GM21360 (cell line): ENCODE measurements around the gene PPP1R3F.
"Not testable (repeated sequence)": the region's sequence is repeated elsewhere in the genome, so short reads cannot be mapped to it uniquely, and the experiment has no call there.

ENCODE experiments used
- ATAC-seq: cut with Tn5 transposase; IDR thresholded peaks from one replicate; pipeline ENCODE4 v1.9.1; 2021; ENCODE audit warnings: mild to moderate bottlenecking, moderate library complexity; ENCODE audit not compliant: unreplicated experiment

PPP1R3F gene

GRCh38 chrX:49308604-49309269 is 39.1 kb downstream of the PPP1R3F start:
- ATAC-seq = no peak

- no peak for ATAC-seq
Measured at GRCh38 chrX:49309401-49309981, 39.9 kb downstream of the PPP1R3F start.

DNA sequence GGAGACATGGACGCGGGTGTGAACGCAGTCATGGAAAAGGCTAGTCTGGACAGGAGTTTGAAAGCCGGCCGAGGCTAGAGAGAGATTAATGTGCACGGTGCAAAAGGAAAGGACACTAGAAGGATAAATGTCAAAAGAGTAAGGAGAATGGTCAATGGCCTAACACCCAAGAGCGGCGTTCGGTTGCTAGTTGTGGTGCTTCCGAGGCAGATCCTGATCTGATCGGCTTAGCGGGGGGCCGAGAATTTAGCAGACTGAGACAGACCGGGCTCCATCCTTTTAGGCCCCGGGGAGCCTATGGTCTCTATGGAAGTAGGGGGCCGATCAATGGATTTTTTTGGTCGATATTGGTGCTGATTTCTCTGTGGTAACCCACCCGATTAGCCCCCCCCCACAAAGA is 40.8 kb downstream of the PPP1R3F start:
- no peak for ATAC-seq

- ATAC-seq = no peak
Measured at GRCh38 chrX:49312176-49312575, 42.6 kb downstream of the PPP1R3F start.

- ATAC-seq = no peak
Measured at GRCh38 chrX:49316085-49316484, 46.5 kb downstream of the PPP1R3F start.

GRCh38 chrX:49321737-49322136 is 52.1 kb downstream of the PPP1R3F start, which contains the start of gene GAGE12J:
GAGE12J (plus strand) TSS chrX:49322037; CDS start chrX:49323194, 1,157 bp downstream.
- not testable (repeated sequence) for ATAC-seq

- ATAC-seq = not testable (repeated sequence)
Measured at GRCh38 chrX:49322266-49322665, 52.7 kb downstream of the PPP1R3F start.

DNA sequence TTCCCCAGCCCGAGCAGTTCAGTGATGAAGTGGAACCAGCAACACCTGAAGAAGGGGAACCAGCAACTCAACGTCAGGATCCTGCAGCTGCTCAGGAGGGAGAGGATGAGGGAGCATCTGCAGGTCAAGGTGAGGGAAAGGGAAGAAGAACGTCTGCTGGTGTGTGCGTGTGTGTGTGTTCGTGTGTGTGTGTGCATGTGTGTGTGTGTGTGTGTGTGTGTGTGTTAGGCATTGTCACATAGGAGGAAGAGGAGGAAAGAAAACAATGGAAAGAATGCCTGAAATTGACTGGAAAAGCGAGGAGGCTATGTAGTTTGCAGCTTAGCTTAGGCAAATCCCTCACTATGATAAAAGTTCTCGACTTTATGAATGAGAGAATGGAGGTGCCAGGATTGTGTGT is 54.1 kb downstream of the PPP1R3F start:
- not testable (repeated sequence) for ATAC-seq

- ATAC-seq = not testable (repeated sequence)
Measured at GRCh38 chrX:49330421-49330820, 60.8 kb downstream of the PPP1R3F start.

- not testable (repeated sequence) for ATAC-seq
Measured at GRCh38 chrX:49331282-49331681, 61.7 kb downstream of the PPP1R3F start, which contains the start of gene GAGE13. GAGE13 (plus strand) TSS chrX:49331582; CDS start chrX:49332738, 1,156 bp downstream.

GRCh38 chrX:49331841-49332240 is 62.2 kb downstream of the PPP1R3F start:
- not testable (repeated sequence) for ATAC-seq
